WTC11 (cell line): ENCODE measurements around the gene TOM1L2. TPM values are rescaled to one million over a fixed set of nuclear protein-coding genes. Genes with fewer than 3 reads are reported as not detected.

Experiments used
- ATAC-seq: fragments of 200-7000 bp; cut with Tn5 transposase; 2 replicates; pipeline ENCODE4 v1.10.0; 2021; ENCODE audit warnings: mild to moderate bottlenecking, moderate library complexity
- CTCF ChIA-PET: fragments of 300-600 bp; sonication (Branson Sonifier 250); formaldehyde crosslinking; loops from one replicate; lab custom pipeline; 2021; ENCODE audit warnings: antibody characterized with exemption; lab: Charles Lee
- POLR2A ChIA-PET: fragments of 350-600 bp; sonication (Branson Sonifier 250); formaldehyde crosslinking; loops from one replicate; lab custom pipeline; 2021; ENCODE audit warnings: antibody characterized with exemption; lab: Charles Lee
- DNase-seq: peaks from one replicate; pipeline ENCODE4 v3.0.0; 2021; ENCODE audit warnings: low spot score
- H3K27ac Mint-ChIP-seq: 2 replicates; pipeline ENCODE4 v1.8.0; 2021; ENCODE audit warnings: mixed read lengths
- H3K27me3 Mint-ChIP-seq: 2 replicates; pipeline ENCODE4 v1.8.0; 2021; ENCODE audit warnings: low read depth, mild to moderate bottlenecking, moderate library complexity, mixed read lengths
- H3K36me3 Mint-ChIP-seq: 2 replicates; pipeline ENCODE4 v1.8.0; 2021; ENCODE audit warnings: mixed read lengths
- H3K4me1 Mint-ChIP-seq: 2 replicates; pipeline ENCODE4 v1.8.0; 2022; ENCODE audit warnings: mixed read lengths
- H3K4me3 Mint-ChIP-seq: 2 replicates; pipeline ENCODE4 v1.8.0; 2021; ENCODE audit warnings: mild to moderate bottlenecking, moderate library complexity, mixed read lengths
- H3K9me3 Mint-ChIP-seq: 2 replicates; pipeline ENCODE4 v1.8.0; 2021; ENCODE audit warnings: mixed read lengths
- CREM ChIP-seq: sonication (generic); formaldehyde crosslinking; IDR thresholded peaks from 2 replicates; pipeline ENCODE4 v1.8.1; 2022; ENCODE audit warnings: mild to moderate bottlenecking, missing genetic modification reagents, moderate library complexity
- E2F1 ChIP-seq: sonication (generic); formaldehyde crosslinking; IDR thresholded peaks from 2 replicates; pipeline ENCODE4 v1.8.0; 2022; ENCODE audit warnings: mild to moderate bottlenecking, missing genetic modification reagents
- GABPB1 ChIP-seq: sonication (generic); formaldehyde crosslinking; IDR thresholded peaks from 2 replicates; pipeline ENCODE4 v1.8.1; 2023; ENCODE audit warnings: mild to moderate bottlenecking, missing genetic modification reagents
- GRHL2 ChIP-seq: fragments of 250-450 bp; sonication (Bioruptor Pico); IDR thresholded peaks from 2 replicates; pipeline ENCODE4 v1.8.0; 2022; ENCODE audit warnings: mild to moderate bottlenecking, moderate library complexity; ENCODE audit not compliant: insufficient replicate concordance, severe bottlenecking
- IRF1 ChIP-seq: sonication (generic); formaldehyde crosslinking; IDR thresholded peaks from 2 replicates; pipeline ENCODE4 v1.8.0; 2023; ENCODE audit warnings: missing genetic modification reagents
- IRF2 ChIP-seq: sonication (generic); formaldehyde crosslinking; IDR thresholded peaks from 2 replicates; pipeline ENCODE4 v1.8.0; 2022; ENCODE audit warnings: low read depth, missing genetic modification reagents, borderline replicate concordance
- KAT7 ChIP-seq: sonication (generic); formaldehyde crosslinking; IDR thresholded peaks from 2 replicates; pipeline ENCODE4 v1.8.1; 2023; ENCODE audit warnings: missing genetic modification reagents, mild to moderate bottlenecking, borderline replicate concordance
- PREB ChIP-seq: sonication (generic); formaldehyde crosslinking; IDR thresholded peaks from 2 replicates; pipeline ENCODE4 v1.8.1; 2022; ENCODE audit warnings: mild to moderate bottlenecking, missing genetic modification reagents, moderate library complexity, borderline replicate concordance
- RELA ChIP-seq: sonication (generic); formaldehyde crosslinking; IDR thresholded peaks from 2 replicates; pipeline ENCODE4 v1.8.1; 2022; ENCODE audit warnings: missing genetic modification reagents, mild to moderate bottlenecking, borderline replicate concordance
- RORB ChIP-seq: fragments of 250-450 bp; sonication (Bioruptor Pico); IDR thresholded peaks from 2 replicates; pipeline ENCODE4 v1.9.0; 2021; ENCODE audit warnings: mild to moderate bottlenecking
- SMAD3 ChIP-seq: sonication (generic); formaldehyde crosslinking; IDR thresholded peaks from 2 replicates; pipeline ENCODE4 v1.8.0; 2022; ENCODE audit warnings: missing genetic modification reagents, mild to moderate bottlenecking, borderline replicate concordance
- STAT6 ChIP-seq: sonication (generic); formaldehyde crosslinking; conservative IDR thresholded peaks from 2 replicates; pipeline ENCODE4 v1.8.1; 2023; ENCODE audit warnings: mild to moderate bottlenecking, low read depth, missing genetic modification reagents, moderate library complexity
- TEAD1 ChIP-seq: sonication (generic); formaldehyde crosslinking; IDR thresholded peaks from 2 replicates; pipeline ENCODE4 v1.8.0; 2022; ENCODE audit warnings: mild to moderate bottlenecking, missing genetic modification reagents
- TP53 ChIP-seq: sonication (generic); formaldehyde crosslinking; IDR thresholded peaks from 2 replicates; pipeline ENCODE4 v1.8.1; 2023; ENCODE audit warnings: mild to moderate bottlenecking, missing genetic modification reagents
- USF2 ChIP-seq: sonication (generic); formaldehyde crosslinking; IDR thresholded peaks from 2 replicates; pipeline ENCODE4 v1.8.1; 2023; ENCODE audit warnings: mild to moderate bottlenecking, missing genetic modification reagents, moderate library complexity
- ZBTB43 ChIP-seq: sonication (generic); formaldehyde crosslinking; IDR thresholded peaks from 2 replicates; pipeline ENCODE4 v1.8.1; 2023; ENCODE audit warnings: mild to moderate bottlenecking, missing genetic modification reagents
- ZNF138 ChIP-seq: sonication (generic); formaldehyde crosslinking; conservative IDR thresholded peaks from 2 replicates; pipeline ENCODE4 v1.8.1; 2022; ENCODE audit warnings: mild to moderate bottlenecking, moderate library complexity, missing genetic modification reagents
- ZNF263 ChIP-seq: sonication (generic); formaldehyde crosslinking; IDR thresholded peaks from 2 replicates; pipeline ENCODE4 v1.8.1; 2022; ENCODE audit warnings: low read depth, mild to moderate bottlenecking, moderate library complexity, missing genetic modification reagents
- ZNF423 ChIP-seq: fragments of 250-450 bp; sonication (Bioruptor Pico); IDR thresholded peaks from 2 replicates; pipeline ENCODE4 v2.1.2; 2022; ENCODE audit warnings: mild to moderate bottlenecking, moderate library complexity
- total RNA-seq: library from RNA; stranded (reverse); gene quantifications from 3 replicates; pipeline ENCODE4 v1.2.3, GENCODE V29; 2021

The TOM1L2 gene
- total RNA-seq, 1 experiment from 2014 or later, result 6.4 TPM

- POLR2A ChIA-PET, result no interaction called here
- no peaks in the 10 kb centered on the region for H3K36me3 Mint-ChIP-seq
- TF ChIP-seq IRF2, result no peak
- no peak for TF ChIP-seq ZNF138 (CRISPR knock-in tag)
- TF ChIP-seq, all 79 proteins: peak for 0
- Mint-ChIP-seq H3K9me3 (no peaks in the 10 kb centered on the region), H3K4me1 (no peaks in the 10 kb centered on the region), H3K27ac (no peak overlapping the region), H3K4me3 (no peak overlapping the region), H3K27me3 (no peaks in the 10 kb centered on the region)
- CTCF ChIA-PET, result interaction anchor here (0.6 to 1.5 kb wide), 2 partner anchors 11 to 112 kb away, joined by 3 to 9 read pairs; no protein-coding TSS in a partner anchor
- no peak for DNase-seq
- ATAC-seq, result no peak
Observed at GRCh38 chr17:17982801-17983200, 10.6 kb upstream of the TOM1L2 start.

GRCh38 chr17:17981330-17981729 is 9.1 kb upstream of the TOM1L2 start:
- no peak overlapping the region for H3K4me3 Mint-ChIP-seq
- ChIA-PET CTCF (interaction anchor here (2.1 kb wide), 1 partner anchor 13 kb away, joined by 7 read pairs; no protein-coding TSS in a partner anchor), POLR2A (no interaction called here)
- no peak for DNase-seq
- ATAC-seq, result no peak
- H3K4me1 Mint-ChIP-seq, result no peaks in the 10 kb centered on the region
- TF ChIP-seq ZNF423 (CRISPR knock-in tag), result no peak
- no peak for TF ChIP-seq GABPB1 (CRISPR knock-in tag)
- no peak for TF ChIP-seq KAT7 (CRISPR knock-in tag)
- TF ChIP-seq CREM (CRISPR knock-in tag), result no peak
- TF ChIP-seq IRF1, result no peak
- no peak for TF ChIP-seq USF2 (CRISPR knock-in tag)
- no peak for TF ChIP-seq RELA (CRISPR knock-in tag)
- no peak for TF ChIP-seq TEAD1 (CRISPR knock-in tag)
- no peak for TF ChIP-seq GRHL2 (CRISPR knock-in tag)
- TF ChIP-seq ZBTB43, result no peak
- TF ChIP-seq ZNF263 (CRISPR knock-in tag), result no peak
- TF ChIP-seq TP53 (CRISPR knock-in tag), result no peak
- no peaks in the 10 kb centered on the region for H3K36me3 Mint-ChIP-seq
- no peaks in the 10 kb centered on the region for H3K27me3 Mint-ChIP-seq
- H3K9me3 Mint-ChIP-seq, result no peaks in the 10 kb centered on the region
- H3K27ac Mint-ChIP-seq, result no peak overlapping the region

GRCh38 chr17:17979778-17980177 is 7.6 kb upstream of the TOM1L2 start:
- Mint-ChIP-seq H3K27me3 (no peaks in the 10 kb centered on the region; the same call in 1 of the 2 replicates), H3K9me3 (no peaks in the 10 kb centered on the region), H3K4me1 (no peaks in the 10 kb centered on the region), H3K4me3 (no peak overlapping the region), H3K36me3 (no peaks in the 10 kb centered on the region), H3K27ac (no peak overlapping the region)
- ChIA-PET POLR2A (no interaction called here), CTCF (interaction anchor here (0.7 to 2.1 kb wide), 3 partner anchors 13 to 252 kb away, joined by 3 to 7 read pairs (median 3); no protein-coding TSS in a partner anchor)
- DNase-seq (no peak), ATAC-seq (no peak)
- no peak for TF ChIP-seq E2F1 (CRISPR knock-in tag)
- no peak for TF ChIP-seq TP53 (CRISPR knock-in tag)
- no peak for TF ChIP-seq SMAD3
- no peak for TF ChIP-seq STAT6 (CRISPR knock-in tag)
- no peak for TF ChIP-seq RORB (CRISPR knock-in tag)
- TF ChIP-seq PREB, result no peak
